A549 (cell line): Measurements from ENCODE around the gene EMID1. TPM values are rescaled to one million over a fixed set of nuclear protein-coding genes. Genes with fewer than 3 reads are reported as not detected.
A peak's percentile ranks its signal among the peaks of the same experiment; 100 is the strongest.

Experiments
- ATAC-seq, 2 experiments: fragments of 200-7000 bp in 1 of 2; fragments of >200 bp in 1 of 2; cut with Nextera tagmentation in 1 of 2; cut with Tn5 transposase in 1 of 2; 3 replicates each; pipeline versions ENCODE4 v1.8.0 to v1.9.1; 2018 to 2020; ENCODE audit warnings: mild to moderate bottlenecking in 1 of 2, moderate library complexity in 1 of 2
- CTCF ChIA-PET: fragments of 300-600 bp; sonication (Branson Sonifier 250); formaldehyde crosslinking; extraction: SDS; loops from one replicate; lab custom pipeline; 2021; ENCODE audit warnings: antibody characterized with exemption, inconsistent platforms; lab: Yijun Ruan, JAX
- POLR2A ChIA-PET: fragments of 350-600 bp; formaldehyde crosslinking; extraction: SDS; loops from one replicate; lab custom pipeline; 2021; ENCODE audit warnings: antibody characterized with exemption, inconsistent platforms; lab: Yijun Ruan, JAX
- DNase-seq, 2 experiments: peaks; one replicate each; pipeline versions ENCODE4 v3.0.0 to v3.0.0-alpha.2; 2011 to 2016; ENCODE audit warnings: low read depth in 1 of 2, low spot score in 1 of 2
- FAIRE-seq: peaks from 2 replicates; lab custom pipeline; 2011; peaks lifted over from hg19 to GRCh38; lab: Jason Lieb, UNC
- H3K27ac ChIP-seq, 2 experiments: fragments of >200 bp; sonication (Bioruptor Twin); formaldehyde crosslinking; 3 replicates each; pipeline ENCODE4 v1.5.1; 2016 to 2017
- H3K4me1 ChIP-seq: fragments of >200 bp; sonication (Bioruptor Twin); formaldehyde crosslinking; 3 replicates; pipeline ENCODE4 v1.6.1; 2016
- H3K4me2 ChIP-seq: fragments of >200 bp; sonication (Bioruptor Twin); formaldehyde crosslinking; 3 replicates; pipeline ENCODE4 v1.6.1; 2016
- H3K4me3 ChIP-seq: fragments of >200 bp; sonication (Bioruptor Twin); formaldehyde crosslinking; 3 replicates; pipeline ENCODE4 v1.5.1; 2016
- H3K9me3 ChIP-seq: fragments of >200 bp; sonication (Bioruptor Twin); formaldehyde crosslinking; 3 replicates; pipeline ENCODE4 v1.6.1; 2016
- BCL3 ChIP-seq: fragments of >200 bp; sonication (Bioruptor Twin); formaldehyde crosslinking; IDR thresholded peaks from 3 replicates; pipeline ENCODE4 v1.6.1; 2016
- CEBPB ChIP-seq, 2 experiments: fragments of >200 bp in 1 of 2; sonication (Bioruptor Twin) in 1 of 2; formaldehyde crosslinking in 1 of 2; IDR thresholded peaks; 2 replicates each; pipeline ENCODE4 v1.6.1; 2012 to 2016
- CHD2 ChIP-seq: fragments of 150-350 bp; IDR thresholded peaks from 2 replicates; pipeline ENCODE4 v1.6.1; 2014; ENCODE audit warnings: low read length; ENCODE audit not compliant: partially characterized antibody
- CTCF ChIP-seq: fragments of >200 bp; sonication (Bioruptor Twin); formaldehyde crosslinking; IDR thresholded peaks from 3 replicates; pipeline ENCODE4 v1.5.1; 2016
- E2F6 ChIP-seq: IDR thresholded peaks from 2 replicates; pipeline ENCODE4 v1.6.1; 2012; ENCODE audit warnings: low read depth, borderline replicate concordance
- EHMT2 ChIP-seq: fragments of 200-600 bp; sonication (generic); IDR thresholded peaks from 2 replicates; pipeline ENCODE4 v1.6.1; 2016; ENCODE audit warnings: antibody characterized with exemption, low read depth, mild to moderate bottlenecking, moderate library complexity
- ELK1 ChIP-seq: fragments of 150-350 bp; IDR thresholded peaks from 2 replicates; pipeline ENCODE4 v1.6.1; 2014; ENCODE audit warnings: low read depth, mild to moderate bottlenecking, low read length
- EP300 ChIP-seq, 2 experiments: fragments of >200 bp; sonication (Bioruptor Twin); formaldehyde crosslinking; IDR thresholded peaks; 2 replicates in 1 of 2; 3 replicates in 1 of 2; pipeline ENCODE4 v1.6.1; 2016 to 2017
- FOXS1 ChIP-seq: fragments of 250-450 bp; sonication (Bioruptor Pico); IDR thresholded peaks from 2 replicates; pipeline ENCODE4 v1.5.0; 2020; ENCODE audit warnings: mild to moderate bottlenecking, moderate library complexity
- GATA3 ChIP-seq: IDR thresholded peaks from 2 replicates; pipeline ENCODE4 v1.6.1; 2012; ENCODE audit warnings: borderline replicate concordance
- HDAC2 ChIP-seq: fragments of 200-600 bp; sonication (generic); IDR thresholded peaks from 2 replicates; pipeline ENCODE4 v1.6.1; 2016
- HMGXB4 ChIP-seq: fragments of 250-450 bp; sonication (Bioruptor Pico); IDR thresholded peaks from 2 replicates; pipeline ENCODE4 v1.5.0; 2021; ENCODE audit warnings: mild to moderate bottlenecking, moderate library complexity, borderline replicate concordance
- HOXA7 ChIP-seq: fragments of 250-450 bp; sonication (Bioruptor Pico); IDR thresholded peaks from 2 replicates; pipeline ENCODE4 v1.5.0; 2020; ENCODE audit warnings: mild to moderate bottlenecking, moderate library complexity
- HOXB13 ChIP-seq: fragments of 250-450 bp; sonication (Bioruptor Pico); IDR thresholded peaks from 2 replicates; pipeline ENCODE4 v1.5.0; 2020; ENCODE audit warnings: low read depth, mild to moderate bottlenecking, moderate library complexity
- HOXB5 ChIP-seq: fragments of 250-450 bp; sonication (Bioruptor Pico); IDR thresholded peaks from 2 replicates; pipeline ENCODE4 v1.5.0; 2020; ENCODE audit warnings: mild to moderate bottlenecking, moderate library complexity
- MAX ChIP-seq: IDR thresholded peaks from 2 replicates; pipeline ENCODE4 v1.6.1; 2012
- MYC ChIP-seq: IDR thresholded peaks from 2 replicates; pipeline ENCODE4 v1.6.1; 2012; ENCODE audit warnings: mild to moderate bottlenecking, inconsistent platforms, low read length, improper control_type of control experiment, borderline replicate concordance
- PBX3 ChIP-seq: IDR thresholded peaks from 2 replicates; pipeline ENCODE4 v1.6.1; 2012
- POLR2A ChIP-seq: IDR thresholded peaks from 2 replicates; pipeline ENCODE4 v1.6.1; 2012; ENCODE audit warnings: mild to moderate bottlenecking, low read length
- TP53 ChIP-seq: fragments of 250-450 bp; sonication (Bioruptor Pico); IDR thresholded peaks from 2 replicates; pipeline ENCODE4 v1.5.0; 2021; ENCODE audit warnings: mild to moderate bottlenecking, moderate library complexity
- ZNF302 ChIP-seq: fragments of 250-450 bp; sonication (Bioruptor Pico); IDR thresholded peaks from 2 replicates; pipeline ENCODE4 v1.9.0; 2021; ENCODE audit warnings: inconsistent platforms, mild to moderate bottlenecking, moderate library complexity
- WGBS: methylation state at CpG from one replicate; pipeline ENCODE4 v1.1.6; 2017; ENCODE audit errors: missing lambda C conversion rate; 5-methylcytosine and 5-hydroxymethylcytosine counted together
- polyA plus RNA-seq, 4 experiments: library from polyadenylated mRNA; depleted of rRNA in 3 of 4; stranded (reverse); fragments of >200 nt; fragmentation: RNase III in 1 of 4; extraction: RNeasy Plus Mini Kit Qiagen cat#74134 plus additional on column Dnase treatment in 1 of 4; gene quantifications; 2 replicates in 3 of 4; 3 replicates in 1 of 4; pipeline ENCODE4 v1.2.3, GENCODE V29; 2011 to 2017

EMID1 gene
- polyA plus RNA-seq, 2 of the 4 experiments (the other 2 are of a cell fraction): 0.28 TPM

GRCh38 chr22:29270475-29271271 lies 65.0 kb downstream of the EMID1 start:
- TF ChIP-seq CEBPB (IDR thresholded peaks at IDR 0.05): peak in 1 of 2 experiments; percentile 46; a peak in 1 of 4 replicates
- no peak for TF ChIP-seq HDAC2
- TF ChIP-seq CHD2: no peak
- ATAC-seq (no peak), FAIRE-seq (no peak), DNase-seq (peak in 1 of 2 experiments; percentile 25)
- ChIA-PET POLR2A (no interaction called here), CTCF (interaction anchor here (1.4 to 1.8 kb wide), 2 partner anchors 25 to 89 kb away, joined by 4 to 5 read pairs; no protein-coding TSS in a partner anchor)
- H3K4me2 ChIP-seq: peak overlapping the region; percentile 98
- peaks cover 45% of the 10 kb centered on the region for H3K4me1 ChIP-seq
- H3K9me3 ChIP-seq: no peaks in the 10 kb centered on the region
- H3K4me3 ChIP-seq: peak overlapping the region; percentile 99
- peak overlapping the region in 1 of 2 experiments; percentile 100; a peak in 1 of 6 replicates for H3K27ac ChIP-seq
- 27% methylated on average over 9 of the region's 9 CpGs for WGBS

- FAIRE-seq: no peak
- Histone ChIP-seq H3K4me2 (no peak overlapping the region; the same call in 2 of the 3 replicates), H3K27ac (no peak overlapping the region), H3K4me3 (no peak overlapping the region), H3K9me3 (no peaks in the 10 kb centered on the region), H3K4me1 (peaks cover 52% of the 10 kb centered on the region)
- no peak for DNase-seq
- ChIA-PET POLR2A (no interaction called here), CTCF (interaction anchor here (1.8 kb wide), 1 partner anchor 27 kb away, joined by 5 read pairs; no protein-coding TSS in a partner anchor)
- no peak for TF ChIP-seq ZNF302 (CRISPR knock-in tag)
- no peak for TF ChIP-seq HOXA7 (CRISPR knock-in tag)
- no peak for TF ChIP-seq CTCF
- TF ChIP-seq FOXS1: no peak
- TF ChIP-seq ELK1: no peak
- TF ChIP-seq MAX: no peak
- no peak for TF ChIP-seq CEBPB (IDR thresholded peaks at IDR 0.05)
- TF ChIP-seq MYC: no peak
- no peak for TF ChIP-seq HOXB5 (CRISPR knock-in tag)
- no peak for TF ChIP-seq TP53 (CRISPR knock-in tag)
- no peak for TF ChIP-seq EHMT2
- no peak for TF ChIP-seq EP300 (IDR thresholded peaks at IDR 0.05)
- no peak for TF ChIP-seq E2F6
- no peak for TF ChIP-seq BCL3
- TF ChIP-seq HOXB13 (CRISPR knock-in tag): no peak
- TF ChIP-seq GATA3: no peak
- no peak for TF ChIP-seq POLR2A
- TF ChIP-seq HMGXB4: no peak
- no peak for TF ChIP-seq PBX3
- 95% methylated on average over 2 of the region's 2 CpGs for WGBS
- ATAC-seq: no peak
Measured at GRCh38 chr22:29272624-29273023, 66.9 kb downstream of the EMID1 start.
